Fibroblast of skin of right quadriceps (primary cell): ENCODE data around the gene EIF1.

ENCODE experiments used
- DNase-seq: peaks from one replicate; pipeline ENCODE4 v3.0.0-alpha.2; 2013

EIF1 gene

GRCh38 chr17:41738077-41738800 lies 49.6 kb downstream of the EIF1 start:
- DNase-seq = peak; percentile 72

DNA sequence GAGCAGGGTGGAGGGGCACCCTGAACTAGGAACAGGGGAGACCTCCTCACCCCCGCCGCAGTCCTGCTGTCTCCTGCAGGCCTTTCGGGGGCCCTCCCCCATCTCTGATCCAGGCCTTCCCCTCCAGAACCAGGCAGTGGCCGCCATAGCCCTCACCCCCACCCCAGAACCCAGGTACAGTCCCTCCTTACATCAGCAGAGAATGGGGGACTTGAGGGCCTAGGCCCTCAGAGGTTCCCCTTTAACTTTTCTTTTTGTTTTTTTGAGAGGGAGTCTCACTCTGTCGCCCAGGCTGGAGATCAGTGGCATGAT lies 50.1 kb downstream of the EIF1 start:
- DNase-seq = no peak

DNA sequence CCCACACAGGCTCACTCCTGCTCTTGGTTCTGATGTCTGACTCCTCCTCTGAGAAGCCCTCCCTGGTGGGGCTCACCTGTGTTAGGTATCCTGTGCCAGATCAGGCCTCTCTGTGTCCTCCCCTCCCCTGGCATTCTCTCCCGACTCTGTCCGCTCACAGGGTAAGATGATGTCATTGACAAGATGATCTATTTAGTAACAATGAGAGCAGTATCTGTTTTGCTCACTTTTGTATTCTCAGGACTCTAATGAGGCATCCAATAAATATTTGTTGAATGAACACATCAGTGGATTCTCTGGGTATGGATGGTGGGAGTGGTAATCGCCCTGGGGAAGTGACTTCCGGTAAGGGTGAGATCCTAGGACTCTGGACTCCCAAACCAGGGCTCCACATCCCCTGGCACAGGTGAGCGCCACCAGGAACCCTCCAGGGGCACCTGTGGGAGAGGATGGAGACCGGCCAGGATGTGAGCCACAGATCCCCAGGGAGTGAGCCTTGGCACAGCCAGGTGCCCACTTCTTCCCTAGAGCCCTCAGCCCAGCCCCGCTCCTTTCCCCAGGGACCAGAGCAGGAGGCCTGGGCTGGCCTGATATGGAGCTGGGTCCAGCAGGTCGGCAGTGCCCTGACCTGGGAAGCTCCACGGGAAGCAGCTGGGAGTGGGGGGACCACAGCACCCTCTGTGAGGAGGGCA lies 51.1 kb downstream of the EIF1 start:
- peak; percentile 47 for DNase-seq

GRCh38 chr17:41740506-41740905 lies 51.8 kb downstream of the EIF1 start:
- no peak for DNase-seq

GRCh38 chr17:41741709-41742108 lies 53.0 kb downstream of the EIF1 start:
- DNase-seq = no peak
